WTC11 (cell line): ENCODE results near the gene TTC21A. TPM values are rescaled to one million over a fixed set of nuclear protein-coding genes. Genes with fewer than 3 reads are reported as not detected.

Source experiments
- ATAC-seq: fragments of 200-7000 bp; cut with Tn5 transposase; 2 replicates; pipeline ENCODE4 v1.10.0; 2021; ENCODE audit warnings: mild to moderate bottlenecking, moderate library complexity
- CTCF ChIA-PET: fragments of 300-600 bp; sonication (Branson Sonifier 250); formaldehyde crosslinking; loops from one replicate; lab custom pipeline; 2021; ENCODE audit warnings: antibody characterized with exemption; lab: Charles Lee
- POLR2A ChIA-PET: fragments of 350-600 bp; sonication (Branson Sonifier 250); formaldehyde crosslinking; loops from one replicate; lab custom pipeline; 2021; ENCODE audit warnings: antibody characterized with exemption; lab: Charles Lee
- DNase-seq: peaks from one replicate; pipeline ENCODE4 v3.0.0; 2021; ENCODE audit warnings: low spot score
- H3K27ac Mint-ChIP-seq: 2 replicates; pipeline ENCODE4 v1.8.0; 2021; ENCODE audit warnings: mixed read lengths
- H3K27me3 Mint-ChIP-seq: 2 replicates; pipeline ENCODE4 v1.8.0; 2021; ENCODE audit warnings: low read depth, mild to moderate bottlenecking, moderate library complexity, mixed read lengths
- H3K36me3 Mint-ChIP-seq: 2 replicates; pipeline ENCODE4 v1.8.0; 2021; ENCODE audit warnings: mixed read lengths
- H3K4me1 Mint-ChIP-seq: 2 replicates; pipeline ENCODE4 v1.8.0; 2022; ENCODE audit warnings: mixed read lengths
- H3K4me3 Mint-ChIP-seq: 2 replicates; pipeline ENCODE4 v1.8.0; 2021; ENCODE audit warnings: mild to moderate bottlenecking, moderate library complexity, mixed read lengths
- H3K9me3 Mint-ChIP-seq: 2 replicates; pipeline ENCODE4 v1.8.0; 2021; ENCODE audit warnings: mixed read lengths
- ATF2 ChIP-seq: sonication (generic); formaldehyde crosslinking; IDR thresholded peaks from 2 replicates; pipeline ENCODE4 v1.8.1; 2022; ENCODE audit warnings: low read depth, missing genetic modification reagents, borderline replicate concordance
- CREB1 ChIP-seq: sonication (generic); formaldehyde crosslinking; IDR thresholded peaks from 2 replicates; pipeline ENCODE4 v1.8.0; 2023; ENCODE audit warnings: mild to moderate bottlenecking, missing genetic modification reagents
- CTCF ChIP-seq: fragments of 200-600 bp; IDR thresholded peaks from 2 replicates; pipeline ENCODE4 v1.8.0; 2022; ENCODE audit warnings: antibody characterized with exemption
- E2F1 ChIP-seq: sonication (generic); formaldehyde crosslinking; IDR thresholded peaks from 2 replicates; pipeline ENCODE4 v1.8.0; 2022; ENCODE audit warnings: mild to moderate bottlenecking, missing genetic modification reagents
- FOXP1 ChIP-seq: sonication (generic); formaldehyde crosslinking; IDR thresholded peaks from 2 replicates; pipeline ENCODE4 v1.8.0; 2022; ENCODE audit warnings: missing genetic modification reagents, mild to moderate bottlenecking, moderate library complexity, borderline replicate concordance
- MLX ChIP-seq: sonication (generic); formaldehyde crosslinking; IDR thresholded peaks from 2 replicates; pipeline ENCODE4 v1.8.1; 2023; ENCODE audit warnings: mild to moderate bottlenecking, missing genetic modification reagents, moderate library complexity
- NFATC4 ChIP-seq: fragments of 250-450 bp; sonication (Bioruptor Pico); IDR thresholded peaks from 2 replicates; pipeline ENCODE4 v1.9.0; 2021; ENCODE audit warnings: mild to moderate bottlenecking
- NFYB ChIP-seq: sonication (generic); formaldehyde crosslinking; conservative IDR thresholded peaks from 2 replicates; pipeline ENCODE4 v1.8.0; 2022; ENCODE audit warnings: low read depth, missing genetic modification reagents
- NR3C1 ChIP-seq: sonication (generic); formaldehyde crosslinking; conservative IDR thresholded peaks from 2 replicates; pipeline ENCODE4 v1.8.1; 2023; ENCODE audit warnings: low read depth, mild to moderate bottlenecking, missing genetic modification reagents
- PREB ChIP-seq: sonication (generic); formaldehyde crosslinking; IDR thresholded peaks from 2 replicates; pipeline ENCODE4 v1.8.1; 2022; ENCODE audit warnings: mild to moderate bottlenecking, missing genetic modification reagents, moderate library complexity, borderline replicate concordance
- PRRX2 ChIP-seq: fragments of 250-450 bp; sonication (Bioruptor Pico); IDR thresholded peaks from 2 replicates; pipeline ENCODE4 v1.8.0; 2021; ENCODE audit warnings: mild to moderate bottlenecking
- TCF7 ChIP-seq: sonication (generic); formaldehyde crosslinking; IDR thresholded peaks from 2 replicates; pipeline ENCODE4 v1.8.0; 2022; ENCODE audit warnings: mild to moderate bottlenecking, low read depth, missing genetic modification reagents, moderate library complexity
- ZBTB43 ChIP-seq: sonication (generic); formaldehyde crosslinking; IDR thresholded peaks from 2 replicates; pipeline ENCODE4 v1.8.1; 2023; ENCODE audit warnings: mild to moderate bottlenecking, missing genetic modification reagents
- ZMAT4 ChIP-seq: fragments of 250-450 bp; sonication (Bioruptor Pico); IDR thresholded peaks from 2 replicates; pipeline ENCODE4 v1.9.0; 2021; ENCODE audit warnings: mild to moderate bottlenecking
- ZNF121 ChIP-seq: sonication (generic); formaldehyde crosslinking; IDR thresholded peaks from 2 replicates; pipeline ENCODE4 v1.8.0; 2023; ENCODE audit warnings: missing genetic modification reagents
- ZNF232 ChIP-seq: sonication (generic); formaldehyde crosslinking; IDR thresholded peaks from 2 replicates; pipeline ENCODE4 v1.8.0; 2022; ENCODE audit warnings: mild to moderate bottlenecking, missing genetic modification reagents
- total RNA-seq: library from RNA; stranded (reverse); gene quantifications from 3 replicates; pipeline ENCODE4 v1.2.3, GENCODE V29; 2021

Gene TTC21A
- total RNA-seq, 1 experiment from 2014 or later: 3.8 TPM

GRCh38 chr3:39108200-39108710 is 775 bp downstream of the TTC21A start:
- POLR2A ChIA-PET: interaction anchor here (0.6 to 1.0 kb wide), 2 partner anchors 43 to 180 kb away, joined by 3 to 4 read pairs; no protein-coding TSS in a partner anchor
- CTCF ChIA-PET: interaction anchor here (0.7 to 3.0 kb wide), 8 partner anchors 11 to 270 kb away, joined by 3 to 44 read pairs (median 4); partner anchors contain the start of gene XIRP1
- no peak overlapping the region; the same call in 1 of the 2 replicates for H3K27ac Mint-ChIP-seq
- H3K27me3 Mint-ChIP-seq: peaks cover 16% of the 10 kb centered on the region
- no peak for TF ChIP-seq ZMAT4
- TF ChIP-seq E2F1: no peak
- TF ChIP-seq ATF2 (CRISPR knock-in tag): no peak
- TF ChIP-seq FOXP1: no peak
- no peak for TF ChIP-seq ZNF232 (CRISPR knock-in tag)
- no peak for TF ChIP-seq TCF7 (CRISPR knock-in tag)
- TF ChIP-seq PREB (CRISPR knock-in tag): no peak
- H3K4me1 Mint-ChIP-seq: peaks cover 23% of the 10 kb centered on the region
- H3K9me3 Mint-ChIP-seq: no peaks in the 10 kb centered on the region
- no peak for ATAC-seq
- H3K36me3 Mint-ChIP-seq: no peaks in the 10 kb centered on the region
- H3K4me3 Mint-ChIP-seq: peak overlapping the region; percentile 99
- no peak for DNase-seq

GRCh38 chr3:39109086-39109485 is 1.6 kb downstream of the TTC21A start:
- TF ChIP-seq MLX (CRISPR knock-in tag) (no peak), ZNF232 (CRISPR knock-in tag) (no peak), PRRX2 (CRISPR knock-in tag) (no peak), ZNF121 (no peak), CREB1 (CRISPR knock-in tag) (no peak), NR3C1 (CRISPR knock-in tag) (no peak), ZBTB43 (CRISPR knock-in tag) (no peak), CTCF (no peak), NFYB (CRISPR knock-in tag) (no peak), NFATC4 (CRISPR knock-in tag) (no peak), E2F1 (no peak)
- TF ChIP-seq, all 79 proteins: peak for 0
- ChIA-PET POLR2A (no interaction called here), CTCF (interaction anchor here (1.0 to 3.0 kb wide), 4 partner anchors 8 to 183 kb away, joined by 3 to 44 read pairs (median 9); no protein-coding TSS in a partner anchor)
- no peak overlapping the region for H3K27ac Mint-ChIP-seq
- peak overlapping the region; percentile 99; the same call in 1 of the 2 replicates for H3K4me3 Mint-ChIP-seq
- peaks cover 23% of the 10 kb centered on the region for H3K4me1 Mint-ChIP-seq
- peaks cover 16% of the 10 kb centered on the region for H3K27me3 Mint-ChIP-seq
- ATAC-seq (no peak), DNase-seq (no peak)
- no peaks in the 10 kb centered on the region for H3K36me3 Mint-ChIP-seq
- no peaks in the 10 kb centered on the region for H3K9me3 Mint-ChIP-seq
